Left renal cortex interstitium (tissue), 4 donors: ENCODE measurements around the gene PDAP1. TPM values are rescaled to one million over a fixed set of nuclear protein-coding genes. Genes with fewer than 3 reads are reported as not detected.
"Not testable (repeated sequence)": the region's sequence is repeated elsewhere in the genome, so short reads cannot be mapped to it uniquely, and the experiment has no call there.

Source experiments
- DNase-seq, 4 donors: peaks; one replicate each; pipeline ENCODE4 v3.0.0-alpha.2; 2013; ENCODE audit warnings: low read depth in 4 of 4, low spot score in 2 of 4, missing footprints in 1 of 4
- polyA plus RNA-seq, 4 donors: library from polyadenylated mRNA; unstranded; fragments of 120-200 nt; gene quantifications; one replicate each; pipeline ENCODE4 v1.2.1, GENCODE V29; 2013; ENCODE audit not compliant: insufficient read length in 4 of 4

PDAP1 gene
- polyA plus RNA-seq, 4 donors = 145 to 161 (median 149) TPM

DNA sequence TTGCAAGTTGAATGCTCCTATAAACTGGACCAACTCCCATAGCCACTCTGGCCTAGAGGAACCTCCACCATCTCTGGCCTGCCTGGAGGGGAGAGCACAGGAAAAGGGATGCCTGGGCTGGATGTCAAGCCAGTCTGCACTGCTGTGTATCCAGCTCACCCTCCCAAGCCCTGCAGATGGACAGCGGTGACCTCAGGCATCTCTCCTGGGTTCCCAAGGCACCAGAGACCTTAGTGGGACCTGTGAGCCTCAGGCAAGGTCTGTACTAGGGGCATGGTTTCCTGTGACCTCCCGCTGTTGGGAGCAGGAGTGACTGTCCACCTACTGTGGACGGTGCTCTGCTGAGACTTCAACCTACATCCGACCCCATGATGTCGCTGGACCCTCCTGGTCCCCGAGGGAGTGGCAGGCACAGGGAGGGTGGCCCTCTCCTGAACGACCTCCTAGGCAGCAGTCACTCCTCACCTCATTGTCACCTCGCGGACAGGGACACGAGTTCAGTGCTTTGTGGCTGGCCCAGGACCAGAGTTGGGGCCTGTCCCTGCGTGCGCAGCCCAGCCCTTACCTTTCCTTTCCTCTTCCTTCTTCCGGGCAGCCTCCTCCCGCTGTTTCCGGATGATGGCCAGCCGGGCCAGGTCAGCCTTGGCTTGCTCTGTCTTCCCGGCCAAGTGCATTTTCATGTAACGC is 11.0 kb downstream of the PDAP1 start:
- no peak for DNase-seq

DNA sequence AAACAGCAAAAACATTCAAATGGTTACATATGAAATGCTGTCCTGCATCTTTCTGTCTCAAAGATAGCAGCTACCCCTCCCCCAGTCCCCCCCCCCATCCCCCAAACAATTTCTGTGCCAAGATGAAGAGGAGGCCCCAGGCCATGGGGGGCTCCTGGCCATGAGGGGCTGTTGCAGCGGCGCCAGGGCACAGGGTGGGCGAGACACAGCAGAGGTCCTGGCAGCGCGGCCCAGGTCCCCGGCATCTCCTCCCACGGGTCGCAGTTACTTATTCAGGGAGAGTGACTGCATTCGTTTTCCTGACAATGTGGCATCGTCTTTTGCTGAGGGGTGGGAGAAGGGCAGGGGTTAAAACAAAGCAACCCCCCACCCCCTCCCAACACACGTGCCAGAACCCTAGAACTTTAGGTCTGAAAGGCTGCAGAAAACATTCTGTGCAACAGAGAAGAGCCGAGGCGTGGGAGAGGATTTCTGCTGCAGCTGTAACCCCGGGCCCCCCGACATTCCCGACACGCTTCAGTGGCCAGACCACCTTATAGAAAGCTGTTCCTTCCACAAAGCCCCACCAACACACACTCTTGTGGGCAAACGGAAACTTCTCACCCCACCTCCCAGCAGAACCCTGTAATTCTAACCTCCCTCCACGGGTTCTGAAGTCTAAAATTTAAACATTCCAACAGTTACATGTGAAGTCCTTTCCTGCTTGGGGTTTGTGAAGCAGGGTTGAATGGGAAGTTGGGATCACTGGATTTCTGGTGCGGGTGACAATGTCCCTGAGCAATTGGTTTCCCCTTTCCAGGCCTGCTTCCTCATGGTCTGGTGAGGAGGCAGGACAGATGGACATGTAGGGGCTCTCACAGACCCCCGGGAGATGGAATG is 11.7 kb downstream of the PDAP1 start:
- DNase-seq = no peak

- DNase-seq = no peak
Observed at GRCh38 chr7:99395616-99396327, 12.6 kb downstream of the PDAP1 start.

- no peak for DNase-seq
Observed at GRCh38 chr7:99394188-99394502, 14.3 kb downstream of the PDAP1 start.

GRCh38 chr7:99393355-99394187 is 14.8 kb downstream of the PDAP1 start:
- no peak for DNase-seq

GRCh38 chr7:99392659-99393354 is 15.6 kb downstream of the PDAP1 start:
- DNase-seq = no peak

GRCh38 chr7:99392046-99392445 is 16.4 kb downstream of the PDAP1 start:
- no peak for DNase-seq

DNA sequence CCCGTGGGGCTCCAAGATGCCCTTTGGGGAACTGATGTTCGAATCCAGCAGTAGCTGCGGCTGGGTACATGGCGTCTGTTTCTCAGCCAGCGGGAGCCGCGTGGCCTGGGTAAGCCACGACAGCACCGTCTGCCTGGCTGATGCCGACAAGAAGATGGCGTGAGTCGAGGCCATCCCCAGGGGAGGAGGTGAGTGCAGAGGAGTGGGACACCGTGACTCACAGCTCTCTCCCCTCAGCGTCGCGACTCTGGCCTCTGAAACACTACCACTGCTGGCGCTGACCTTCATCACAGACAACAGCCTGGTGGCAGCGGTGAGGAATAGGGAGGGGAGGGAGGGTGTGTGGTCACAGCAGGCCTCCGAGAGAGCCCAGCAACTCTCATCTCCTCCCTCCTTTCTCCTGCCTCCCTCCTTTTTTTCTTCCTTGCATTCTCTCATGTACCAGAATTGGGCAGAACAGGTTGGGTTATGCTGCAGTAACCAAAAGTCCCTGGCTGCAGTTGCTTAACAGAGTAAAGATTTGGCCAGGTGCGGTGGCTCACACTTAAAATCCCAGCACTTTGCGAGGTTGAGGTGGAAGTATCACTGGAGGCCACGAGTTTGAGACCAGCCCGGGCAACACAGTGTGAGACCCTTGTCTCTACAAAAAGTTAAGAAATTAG is 17.3 kb downstream of the PDAP1 start:
- no peak for DNase-seq

GRCh38 chr7:99389772-99390171 is 18.6 kb downstream of the PDAP1 start:
- no peak for DNase-seq

DNA sequence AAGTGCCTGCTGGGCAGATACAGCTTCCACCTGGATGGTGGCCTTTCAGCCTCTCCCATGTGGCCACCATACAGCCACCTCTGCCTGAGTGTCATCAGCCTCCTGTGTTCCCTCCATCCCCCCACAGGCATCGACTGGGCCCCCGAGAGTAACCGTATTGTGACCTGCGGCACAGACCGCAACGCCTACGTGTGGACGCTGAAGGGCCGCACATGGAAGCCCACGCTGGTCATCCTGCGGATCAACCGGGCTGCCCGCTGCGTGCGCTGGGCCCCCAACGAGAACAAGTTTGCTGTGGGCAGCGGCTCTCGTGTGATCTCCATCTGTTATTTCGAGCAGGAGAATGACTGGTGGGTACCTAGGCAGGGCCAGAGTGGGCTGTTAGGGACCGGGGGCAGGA is 20.5 kb downstream of the PDAP1 start:
- DNase-seq = no peak

GRCh38 chr7:99387239-99387635 is 21.2 kb downstream of the PDAP1 start:
- not testable (repeated sequence) for DNase-seq

GRCh38 chr7:99386584-99387238 is 21.7 kb downstream of the PDAP1 start:
- no peak for DNase-seq

GRCh38 chr7:99385564-99385963 is 22.8 kb downstream of the PDAP1 start:
- no peak for DNase-seq

- DNase-seq = no peak
Observed at GRCh38 chr7:99384523-99384922, 23.9 kb downstream of the PDAP1 start.

- no peak for DNase-seq
Observed at GRCh38 chr7:99383791-99384370, 24.5 kb downstream of the PDAP1 start.

- no peak for DNase-seq
Observed at GRCh38 chr7:99383203-99383602, 25.2 kb downstream of the PDAP1 start.

DNA sequence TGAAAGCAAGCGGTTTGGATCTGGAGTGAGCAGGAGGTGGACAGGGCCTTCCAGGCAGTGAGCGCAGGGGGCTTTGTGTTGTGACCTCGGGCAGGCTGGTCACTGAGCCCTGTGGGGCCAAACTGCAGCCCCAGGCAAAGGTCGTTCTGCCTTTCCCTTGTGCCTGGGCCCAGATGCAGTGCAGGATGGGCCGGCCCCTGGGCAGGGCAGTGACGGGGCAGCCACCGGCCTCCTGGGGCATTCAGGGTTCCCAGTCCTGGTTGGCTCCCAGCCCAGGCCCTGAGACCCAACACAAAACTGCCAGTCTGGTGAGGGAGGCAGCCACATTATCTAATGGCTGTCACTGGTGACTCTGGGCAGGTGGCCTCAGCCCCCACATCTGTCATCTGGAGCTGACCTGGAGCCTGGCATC is 26.7 kb downstream of the PDAP1 start:
- no peak for DNase-seq

DNA sequence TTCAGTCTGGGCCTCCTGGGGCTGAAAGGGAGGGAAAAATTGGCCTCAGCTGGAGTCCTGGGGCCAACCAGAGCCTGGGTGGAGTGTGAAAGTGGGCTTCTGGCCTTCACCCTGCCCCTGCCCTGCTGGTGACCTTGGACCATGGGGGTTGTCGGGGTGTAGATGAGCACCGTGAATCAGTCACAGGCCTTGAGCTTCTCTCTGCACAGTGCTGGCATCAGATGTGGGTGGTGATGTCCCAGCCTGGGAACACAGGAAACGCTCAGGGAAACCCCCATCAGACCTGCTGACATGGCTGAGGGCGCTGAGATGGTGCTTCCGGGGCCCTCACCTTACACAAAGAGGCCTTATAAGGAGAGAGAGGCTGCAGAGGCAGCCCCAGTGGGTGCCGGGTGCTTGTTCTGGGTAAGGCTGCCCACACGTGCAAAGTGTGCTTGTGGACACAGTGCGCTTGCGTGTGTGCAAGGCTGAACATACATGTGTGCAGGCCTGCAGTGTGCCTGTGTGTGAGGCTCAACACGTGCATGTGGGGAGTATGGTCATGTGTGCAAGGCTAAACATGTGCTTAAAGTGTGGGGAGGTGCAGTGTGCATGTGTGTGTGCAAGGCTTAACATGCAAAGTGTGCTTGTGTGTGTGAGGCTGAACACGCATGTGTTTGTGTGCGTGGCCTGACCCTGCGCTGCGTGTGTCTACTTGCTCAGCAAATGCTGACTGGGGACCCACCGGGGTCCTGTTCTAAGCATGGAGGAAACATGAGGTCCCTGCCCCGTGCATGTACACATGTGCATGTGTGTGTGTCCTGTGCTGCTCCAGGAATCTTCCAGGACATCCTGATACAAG is 27.4 kb downstream of the PDAP1 start:
- no peak for DNase-seq
